ENCODE results near the gene SEC16A. TPM values are rescaled to one million over a fixed set of nuclear protein-coding genes. Genes with fewer than 3 reads are reported as not detected.

Gene SEC16A
- total and polyA plus RNA-seq, 8 donors, result 51.2 to 79.5 (median 61.3) TPM

DNA sequence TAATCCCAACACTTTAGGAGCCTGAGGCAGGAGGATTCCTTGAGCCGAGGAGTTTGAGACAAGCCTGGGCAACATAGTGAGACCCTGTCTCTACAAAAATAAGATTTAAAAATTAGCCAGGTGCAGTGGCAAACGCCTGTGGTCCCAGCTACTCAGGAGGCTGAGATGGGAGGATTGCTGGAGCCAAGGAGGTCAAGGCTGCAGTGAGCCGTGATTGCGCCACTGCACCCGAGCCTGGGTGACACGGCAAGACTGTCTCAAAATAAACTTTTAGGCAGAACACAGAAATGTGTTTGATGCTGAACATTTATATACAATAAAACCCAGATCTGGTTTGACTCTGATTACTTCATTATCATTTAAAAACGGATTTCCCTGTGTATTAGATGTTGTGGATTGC lies 77.4 kb downstream of the SEC16A start:
- no peak overlapping the region for H3K4me3 ChIP-seq
- H3K9me3 ChIP-seq, result no peaks in the 10 kb centered on the region
- no peak overlapping the region for H3K27ac ChIP-seq
- intact Hi-C loops (cut with DNase I), result no loop called here
- peaks cover 14 to 20% of the 10 kb centered on the region in 2 donors for H3K4me1 ChIP-seq
- ATAC-seq, result no peak
- DNase-seq, result no peak
- peaks cover 0 to 58% of the 10 kb centered on the region in 2 donors for H3K36me3 ChIP-seq
- TF ChIP-seq, protein P1, sequence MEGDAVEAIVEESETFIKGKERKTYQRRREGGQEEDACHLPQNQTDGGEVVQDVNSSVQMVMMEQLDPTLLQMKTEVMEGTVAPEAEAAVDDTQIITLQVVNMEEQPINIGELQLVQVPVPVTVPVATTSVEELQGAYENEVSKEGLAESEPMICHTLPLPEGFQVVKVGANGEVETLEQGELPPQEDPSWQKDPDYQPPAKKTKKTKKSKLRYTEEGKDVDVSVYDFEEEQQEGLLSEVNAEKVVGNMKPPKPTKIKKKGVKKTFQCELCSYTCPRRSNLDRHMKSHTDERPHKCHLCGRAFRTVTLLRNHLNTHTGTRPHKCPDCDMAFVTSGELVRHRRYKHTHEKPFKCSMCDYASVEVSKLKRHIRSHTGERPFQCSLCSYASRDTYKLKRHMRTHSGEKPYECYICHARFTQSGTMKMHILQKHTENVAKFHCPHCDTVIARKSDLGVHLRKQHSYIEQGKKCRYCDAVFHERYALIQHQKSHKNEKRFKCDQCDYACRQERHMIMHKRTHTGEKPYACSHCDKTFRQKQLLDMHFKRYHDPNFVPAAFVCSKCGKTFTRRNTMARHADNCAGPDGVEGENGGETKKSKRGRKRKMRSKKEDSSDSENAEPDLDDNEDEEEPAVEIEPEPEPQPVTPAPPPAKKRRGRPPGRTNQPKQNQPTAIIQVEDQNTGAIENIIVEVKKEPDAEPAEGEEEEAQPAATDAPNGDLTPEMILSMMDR (IDR thresholded peaks at IDR 0.05), result no peak
- H3K27me3 ChIP-seq, result no peaks in the 10 kb centered on the region

DNA sequence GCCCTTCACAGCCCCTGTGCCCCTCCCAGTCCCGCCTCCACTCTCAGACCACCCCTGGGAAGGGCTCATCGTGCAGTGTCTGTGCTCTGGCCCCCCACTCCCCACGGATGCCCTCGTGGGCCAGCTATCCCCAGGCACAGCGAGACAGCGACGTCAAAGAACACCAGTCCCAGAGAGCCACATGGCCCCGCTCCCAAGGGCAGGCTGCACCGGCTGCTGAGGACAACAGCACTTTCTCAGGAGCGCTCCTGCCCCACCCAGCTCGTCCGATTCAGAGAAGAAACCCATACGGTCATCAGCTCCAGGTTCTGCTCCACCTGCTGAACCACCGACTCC lies 78.1 kb downstream of the SEC16A start:
- Histone ChIP-seq H3K27me3 (no peaks in the 10 kb centered on the region), H3K4me3 (no peak overlapping the region), H3K4me1 (peaks cover 15 to 21% of the 10 kb centered on the region in 2 donors), H3K27ac (no peak overlapping the region), H3K36me3 (peaks cover 0 to 58% of the 10 kb centered on the region in 2 donors), H3K9me3 (no peaks in the 10 kb centered on the region)
- intact Hi-C loops (cut with DNase I), result no loop called here
- DNase-seq (no peak), ATAC-seq (no peak)
- TF ChIP-seq, protein P1 (IDR thresholded peaks at IDR 0.05), result no peak

DNA sequence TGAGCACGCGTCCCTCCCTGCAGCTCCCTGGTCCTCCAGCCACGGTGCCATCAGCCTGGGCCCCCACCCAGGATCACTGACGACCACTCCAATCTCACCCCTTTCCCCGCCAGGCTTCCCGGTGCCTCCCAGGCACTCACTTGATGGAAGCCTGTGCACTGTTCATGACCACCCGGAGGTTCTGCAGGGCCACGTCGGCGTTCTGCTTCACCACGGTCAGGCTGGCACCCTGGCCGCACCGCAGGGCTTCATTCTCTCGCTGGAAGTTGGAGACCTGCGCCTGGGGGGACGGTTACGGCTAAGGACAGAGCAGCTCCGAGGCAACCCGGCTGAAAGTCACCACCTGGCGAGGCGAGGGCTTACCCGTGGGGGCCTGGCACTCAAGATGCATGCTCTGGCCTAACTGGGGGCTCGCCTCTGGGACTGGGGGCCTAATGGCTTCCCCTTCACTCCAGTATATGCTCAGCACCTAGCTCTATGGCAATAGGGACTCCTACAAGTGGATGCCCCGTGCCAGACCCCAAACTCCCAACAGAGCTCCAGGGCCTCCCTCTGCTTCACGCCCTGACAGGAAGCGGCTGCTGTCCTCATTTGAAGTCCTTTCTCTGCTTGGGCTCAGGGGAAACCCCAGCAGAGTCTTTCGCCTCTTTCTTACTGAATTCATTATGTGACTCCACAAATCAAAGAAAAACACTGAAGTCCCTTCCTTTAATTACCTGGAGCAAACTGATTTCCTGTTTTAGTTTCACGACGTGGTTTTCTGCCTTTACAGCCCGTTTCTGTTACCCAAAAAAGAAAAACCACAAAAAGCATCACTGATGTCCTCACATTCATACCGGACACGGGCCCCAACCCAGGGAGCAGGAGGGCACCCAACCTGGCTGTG lies 78.7 kb downstream of the SEC16A start:
- no peak overlapping the region for H3K4me3 ChIP-seq
- H3K27me3 ChIP-seq, result no peaks in the 10 kb centered on the region
- intact Hi-C loops (cut with DNase I), result no loop called here
- peaks cover 13 to 19% of the 10 kb centered on the region in 2 donors for H3K4me1 ChIP-seq
- peaks cover 0 to 58% of the 10 kb centered on the region in 2 donors for H3K36me3 ChIP-seq
- DNase-seq, result no peak
- no peak overlapping the region for H3K27ac ChIP-seq
- no peak for ATAC-seq
- TF ChIP-seq, protein P1 (IDR thresholded peaks at IDR 0.05), result no peak
- no peaks in the 10 kb centered on the region for H3K9me3 ChIP-seq

DNA sequence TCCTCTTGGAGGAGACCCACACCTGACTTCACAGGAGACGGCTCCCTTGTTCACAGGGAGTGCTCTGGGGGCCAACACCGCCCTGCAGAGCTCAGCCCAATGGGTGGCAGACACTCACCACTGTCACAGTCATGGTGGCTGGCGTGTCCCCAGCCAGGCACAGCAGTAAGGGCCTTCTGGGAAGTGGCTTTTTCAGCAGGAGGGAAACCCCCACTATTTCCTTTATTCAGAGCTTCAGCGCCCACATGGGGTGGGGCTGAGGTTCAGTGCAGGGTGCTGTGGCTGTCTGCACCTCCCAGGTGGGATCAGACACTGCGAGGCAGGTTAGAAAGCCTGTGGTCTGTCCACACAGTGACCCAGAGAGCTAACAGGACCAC lies 79.3 kb downstream of the SEC16A start:
- peak in 1 of 4 donors; percentile 30 for DNase-seq
- Histone ChIP-seq H3K27ac (no peak overlapping the region), H3K4me1 (peaks cover 16 to 19% of the 10 kb centered on the region in 2 donors), H3K27me3 (no peaks in the 10 kb centered on the region), H3K36me3 (peaks cover 0 to 58% of the 10 kb centered on the region in 2 donors), H3K9me3 (no peaks in the 10 kb centered on the region), H3K4me3 (no peak overlapping the region)
- no peak for ATAC-seq
- TF ChIP-seq, protein P1 (IDR thresholded peaks at IDR 0.05), result no peak
- intact Hi-C loops (cut with DNase I), result no loop called here

DNA sequence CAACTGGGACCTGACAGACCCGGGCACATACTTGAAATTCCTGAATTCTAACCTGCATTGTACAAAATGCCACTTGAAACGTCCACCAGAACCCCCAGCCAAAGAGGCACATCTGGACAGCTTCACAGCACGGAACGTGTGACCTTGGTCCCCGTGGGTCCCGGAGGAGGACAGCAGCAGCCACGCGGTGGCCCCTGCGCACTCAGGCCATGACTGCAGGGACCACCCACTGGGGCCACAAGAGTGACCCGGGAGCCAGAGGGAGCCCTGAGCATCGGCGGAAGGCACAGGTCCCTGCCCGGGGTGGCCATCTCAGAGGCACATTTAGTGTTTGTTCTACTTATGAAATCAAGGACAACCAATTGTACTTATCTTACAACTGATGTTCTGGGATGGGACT lies 80.8 kb downstream of the SEC16A start:
- Histone ChIP-seq H3K9me3 (no peaks in the 10 kb centered on the region), H3K4me3 (no peak overlapping the region), H3K27ac (no peak overlapping the region), H3K27me3 (no peaks in the 10 kb centered on the region), H3K4me1 (peaks cover 16 to 26% of the 10 kb centered on the region in 2 donors), H3K36me3 (peaks cover 0 to 59% of the 10 kb centered on the region in 2 donors)
- DNase-seq, result no peak
- intact Hi-C loops (cut with DNase I), result no loop called here
- TF ChIP-seq, protein P1 (IDR thresholded peaks at IDR 0.05), result no peak
- no peak for ATAC-seq

All from left lung (tissue), 10 donors.